KBM-7 (cell line): ENCODE results near the gene AEN.

ENCODE experiments used
- DNase-seq: peaks from one replicate; pipeline ENCODE4 v3.0.0-alpha.2; 2015
- in situ Hi-C: fragments of 300-500 bp; cut with MboI; formaldehyde crosslinking; loops from 2 replicates; pipeline ENCODE4 v1.14.3; 2020; ENCODE audit warnings: low sequenced_read_pairs, low pct_unique_long_range_greater_than_20kb, mixed read lengths

The AEN gene

GRCh38 chr15:88610701-88611231 lies 10.4 kb upstream of the AEN start:
- peak; percentile 96 for DNase-seq
- in situ Hi-C loops, result no loop called here

GRCh38 chr15:88612186-88612796 lies 8.8 kb upstream of the AEN start:
- DNase-seq, result no peak
- in situ Hi-C loops, result no loop called here

GRCh38 chr15:88613074-88613944 lies 7.8 kb upstream of the AEN start:
- DNase-seq, result no peak
- in situ Hi-C loops, result no loop called here

- DNase-seq, result no peak
- in situ Hi-C loops, result no loop called here
Measured at GRCh38 chr15:88615303-88616107, 5.6 kb upstream of the AEN start.

GRCh38 chr15:88616240-88616639 lies 4.9 kb upstream of the AEN start:
- in situ Hi-C loops, result no loop called here
- DNase-seq, result no peak

GRCh38 chr15:88617031-88617722 lies 4.0 kb upstream of the AEN start:
- in situ Hi-C loops, result no loop called here
- no peak for DNase-seq

- in situ Hi-C loops, result no loop called here
Measured at GRCh38 chr15:88617790-88618189, 3.4 kb upstream of the AEN start.

GRCh38 chr15:88618686-88619085 lies 2.5 kb upstream of the AEN start:
- in situ Hi-C loops, result no loop called here
- no peak for DNase-seq

More at GRCh38 chr15:88617790-88618189, 3.4 kb upstream of the AEN start:
- no peak for DNase-seq

- DNase-seq, result no peak
- in situ Hi-C loops, result loop anchor here (10.0 kb wide), 1 partner anchor 155 kb away; the partner anchor contains the start of genes MRPL46 and MRPS11
Measured at GRCh38 chr15:88619796-88620195, 1.3 kb upstream of the AEN start.

- peak; percentile 87 for DNase-seq
- in situ Hi-C loops, result loop anchor here (10.0 kb wide), 1 partner anchor 157 kb away; the partner anchor contains the start of genes MRPL46 and MRPS11
Measured at GRCh38 chr15:88621789-88622604, 857 bp downstream of the AEN start.

- in situ Hi-C loops, result loop anchor here (10.0 kb wide), 1 partner anchor 158 kb away; the partner anchor contains the start of genes MRPL46 and MRPS11
- no peak for DNase-seq
Measured at GRCh38 chr15:88622605-88622975, 1.4 kb downstream of the AEN start.

- peak; percentile 66 for DNase-seq
- in situ Hi-C loops, result loop anchor here (10.0 kb wide), 1 partner anchor 158 kb away; the partner anchor contains the start of genes MRPL46 and MRPS11
Measured at GRCh38 chr15:88623061-88623460, 1.9 kb downstream of the AEN start.

- in situ Hi-C loops, result loop anchor here (10.0 kb wide), 1 partner anchor 159 kb away; the partner anchor contains the start of genes MRPL46 and MRPS11
- no peak for DNase-seq
Measured at GRCh38 chr15:88623632-88624031, 2.5 kb downstream of the AEN start.

- in situ Hi-C loops, result loop anchor here (10.0 kb wide), 1 partner anchor 160 kb away; the partner anchor contains the start of genes MRPL46 and MRPS11
- DNase-seq, result peak; percentile 74
Measured at GRCh38 chr15:88624156-88624970, 3.2 kb downstream of the AEN start.

- no peak for DNase-seq
- in situ Hi-C loops, result loop anchor here (10.0 kb wide), 1 partner anchor 160 kb away; the partner anchor contains the start of genes MRPL46 and MRPS11
Measured at GRCh38 chr15:88624971-88625490, 3.9 kb downstream of the AEN start.

GRCh38 chr15:88625943-88626741 lies 5.0 kb downstream of the AEN start:
- DNase-seq, result no peak
- in situ Hi-C loops, result loop anchor here (10.0 kb wide), 1 partner anchor 161 kb away; the partner anchor contains the start of genes MRPL46 and MRPS11
